Tibial nerve (tissue), 4 donors: ENCODE data around the gene MGLL. TPM values are rescaled to one million over a fixed set of nuclear protein-coding genes. Genes with fewer than 3 reads are reported as not detected.

Experiments used
- DNase-seq, 2 donors: peaks; one replicate each; pipeline ENCODE4 v3.0.0-alpha.2; 2019; ENCODE audit warnings: low spot score in 2 of 2
- H3K27ac ChIP-seq, 4 donors: fragments of 200-600 bp; sonication (generic) in 3 of 4; one replicate each; pipeline ENCODE4 v1.5.1; 2017 to 2019; ENCODE audit warnings: mild to moderate bottlenecking in 1 of 4
- H3K27me3 ChIP-seq, 2 donors: fragments of 200-600 bp; sonication (generic) in 1 of 2; one replicate each; pipeline versions ENCODE4 v1.5.1 to v1.6.0; 2017 to 2019
- H3K36me3 ChIP-seq, 3 donors: fragments of 200-600 bp; sonication (generic); one replicate each; pipeline ENCODE4 v1.5.1; 2018 to 2019
- H3K4me1 ChIP-seq, 4 donors: fragments of 200-600 bp; sonication (generic) in 3 of 4; one replicate each; pipeline ENCODE4 v1.5.1; 2017 to 2019
- H3K4me3 ChIP-seq, 4 donors: fragments of 200-600 bp; sonication (generic) in 3 of 4; one replicate each; pipeline ENCODE4 v1.5.1; 2017 to 2019; ENCODE audit warnings: mild to moderate bottlenecking in 1 of 4, moderate library complexity in 1 of 4
- H3K9me3 ChIP-seq, 4 donors: fragments of 200-600 bp; sonication (generic) in 3 of 4; one replicate each; pipeline ENCODE4 v1.5.1; 2017 to 2019
- CTCF ChIP-seq, 5 experiments: fragments of 200-600 bp in 3 of 5; fragments of 450-650 bp in 2 of 5; sonication (generic) in 3 of 5; IDR thresholded peaks; one replicate each; pipeline ENCODE4 v1.5.1; 2016 to 2019; ENCODE audit warnings: antibody characterized with exemption in 5 of 5, mild to moderate bottlenecking in 3 of 5, moderate library complexity in 2 of 5
- EP300 ChIP-seq, 2 donors: sonication (generic); formaldehyde crosslinking; IDR thresholded peaks; one replicate each; pipeline ENCODE4 v1.6.1; 2017; ENCODE audit warnings: antibody characterized with exemption in 2 of 2, mild to moderate bottlenecking in 1 of 2
- POLR2A ChIP-seq, 2 donors: fragments of 450-650 bp; IDR thresholded peaks; one replicate each; pipeline ENCODE4 v1.6.1; 2017; ENCODE audit warnings: antibody characterized with exemption in 2 of 2, mild to moderate bottlenecking in 2 of 2, moderate library complexity in 2 of 2
- WGBS, 2 donors: methylation state at CpG; one replicate each; pipeline ENCODE4 v1.1.5; 2018; 5-methylcytosine and 5-hydroxymethylcytosine counted together
- total RNA-seq, 4 donors: library from RNA; depleted of rRNA; stranded (reverse); fragments of >200 nt; gene quantifications; one replicate each; pipeline ENCODE4 v1.1.0, GENCODE V29; 2016

Gene MGLL
- total RNA-seq, 4 donors from 2014 or later = 67.5 to 96.6 (median 86.1) TPM

DNA sequence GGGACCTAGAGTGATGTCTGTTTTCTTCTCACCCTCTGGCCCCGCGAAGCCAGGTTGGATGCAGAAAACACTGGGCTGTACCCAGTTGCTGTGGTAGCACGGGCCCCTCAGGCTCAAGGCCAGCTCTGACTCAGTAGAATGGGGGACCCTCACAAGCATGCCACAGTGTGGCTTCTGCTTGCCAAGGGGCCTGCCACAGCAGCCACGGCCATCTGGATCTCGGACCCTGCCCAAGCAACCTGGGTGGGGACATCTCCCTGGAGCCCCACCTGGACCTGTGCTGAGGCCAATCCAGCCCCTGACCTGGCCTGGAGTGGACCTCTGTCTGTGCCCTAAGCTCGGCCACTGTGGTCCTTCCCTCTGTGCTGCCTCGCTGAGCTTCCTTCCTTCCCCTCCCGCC lies 59.0 kb downstream of the MGLL start:
- Histone ChIP-seq H3K4me3 (no peak overlapping the region), H3K27ac (no peak overlapping the region), H3K4me1 (peaks cover 0 to 33% (median 23%) of the 10 kb centered on the region in 4 donors), H3K36me3 (peaks cover 0 to 21% (median 0%) of the 10 kb centered on the region in 3 donors), H3K9me3 (peaks cover 0 to 13% (median 2%) of the 10 kb centered on the region in 4 donors), H3K27me3 (no peaks in the 10 kb centered on the region)
- DNase-seq = no peak
- TF ChIP-seq CTCF (IDR thresholded peaks at IDR 0.05) (no peak), POLR2A (IDR thresholded peaks at IDR 0.05) (no peak), EP300 (IDR thresholded peaks at IDR 0.05) (no peak)
- WGBS, 2 donors = 84 to 85% methylated on average over 8 of the region's 8 CpGs

- TF ChIP-seq EP300 (IDR thresholded peaks at IDR 0.05) = no peak
- no peak for TF ChIP-seq POLR2A (IDR thresholded peaks at IDR 0.05)
- TF ChIP-seq CTCF (IDR thresholded peaks at IDR 0.05) = no peak
- Histone ChIP-seq H3K9me3 (peaks cover 0 to 7% (median 1%) of the 10 kb centered on the region in 4 donors), H3K36me3 (peaks cover 0 to 16% (median 0%) of the 10 kb centered on the region in 3 donors), H3K4me3 (no peak overlapping the region), H3K4me1 (peaks cover 0 to 33% (median 23%) of the 10 kb centered on the region in 4 donors), H3K27me3 (no peaks in the 10 kb centered on the region), H3K27ac (peak overlapping the region in 2 of 4 donors; percentile 49 to 50)
- 92 to 100% methylated on average over 1 of the region's 1 CpG for WGBS, 2 donors
- DNase-seq = no peak
These were observed 59.6 kb downstream of the MGLL start for GRCh38 chr3:127762787-127763105.

GRCh38 chr3:127762077-127762786 lies 60.1 kb downstream of the MGLL start:
- peak overlapping the region in 2 of 4 donors; percentile 49 to 50 for H3K27ac ChIP-seq
- no peak for TF ChIP-seq EP300 (IDR thresholded peaks at IDR 0.05)
- no peak for TF ChIP-seq POLR2A (IDR thresholded peaks at IDR 0.05)
- TF ChIP-seq CTCF (IDR thresholded peaks at IDR 0.05) = no peak
- no peaks in the 10 kb centered on the region for H3K27me3 ChIP-seq
- H3K4me1 ChIP-seq = peaks cover 0 to 33% (median 23%) of the 10 kb centered on the region in 4 donors
- H3K36me3 ChIP-seq = peaks cover 0 to 13% (median 0%) of the 10 kb centered on the region in 3 donors
- WGBS, 2 donors = 29 to 32% methylated on average over 15 of the region's 15 CpGs
- H3K9me3 ChIP-seq = peaks cover 0 to 2% (median 0%) of the 10 kb centered on the region in 4 donors
- no peak overlapping the region for H3K4me3 ChIP-seq
- DNase-seq = no peak

DNA sequence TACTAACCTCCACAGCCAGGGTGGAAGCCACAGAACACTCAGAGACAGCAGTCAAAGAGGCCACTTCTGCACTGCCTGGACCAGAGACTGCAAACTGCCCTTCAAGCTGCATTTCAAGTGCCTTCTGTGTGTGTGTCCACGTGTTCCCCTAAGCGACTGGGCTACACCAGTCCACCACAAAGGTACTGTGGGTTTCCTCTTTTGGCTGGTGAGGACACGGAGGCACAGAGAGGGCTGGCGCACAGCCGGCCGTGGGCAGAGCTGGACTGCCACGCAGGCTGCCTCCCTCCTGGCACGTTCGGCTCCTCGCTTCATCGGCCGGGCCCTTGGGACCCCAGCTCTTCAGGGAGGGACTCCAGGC lies 60.9 kb downstream of the MGLL start:
- peaks cover 0 to 33% (median 23%) of the 10 kb centered on the region in 4 donors for H3K4me1 ChIP-seq
- TF ChIP-seq EP300 (IDR thresholded peaks at IDR 0.05) = no peak
- no peak for TF ChIP-seq CTCF (IDR thresholded peaks at IDR 0.05)
- no peak for TF ChIP-seq POLR2A (IDR thresholded peaks at IDR 0.05)
- peak overlapping the region in 2 of 4 donors; percentile 49 to 50 for H3K27ac ChIP-seq
- H3K9me3 ChIP-seq = no peaks in the 10 kb centered on the region
- no peaks in the 10 kb centered on the region for H3K27me3 ChIP-seq
- DNase-seq = no peak
- WGBS, 2 donors = 72 to 74% methylated on average over 12 of the region's 12 CpGs
- H3K4me3 ChIP-seq = no peak overlapping the region
- peaks cover 0 to 13% (median 0%) of the 10 kb centered on the region in 3 donors for H3K36me3 ChIP-seq

DNA sequence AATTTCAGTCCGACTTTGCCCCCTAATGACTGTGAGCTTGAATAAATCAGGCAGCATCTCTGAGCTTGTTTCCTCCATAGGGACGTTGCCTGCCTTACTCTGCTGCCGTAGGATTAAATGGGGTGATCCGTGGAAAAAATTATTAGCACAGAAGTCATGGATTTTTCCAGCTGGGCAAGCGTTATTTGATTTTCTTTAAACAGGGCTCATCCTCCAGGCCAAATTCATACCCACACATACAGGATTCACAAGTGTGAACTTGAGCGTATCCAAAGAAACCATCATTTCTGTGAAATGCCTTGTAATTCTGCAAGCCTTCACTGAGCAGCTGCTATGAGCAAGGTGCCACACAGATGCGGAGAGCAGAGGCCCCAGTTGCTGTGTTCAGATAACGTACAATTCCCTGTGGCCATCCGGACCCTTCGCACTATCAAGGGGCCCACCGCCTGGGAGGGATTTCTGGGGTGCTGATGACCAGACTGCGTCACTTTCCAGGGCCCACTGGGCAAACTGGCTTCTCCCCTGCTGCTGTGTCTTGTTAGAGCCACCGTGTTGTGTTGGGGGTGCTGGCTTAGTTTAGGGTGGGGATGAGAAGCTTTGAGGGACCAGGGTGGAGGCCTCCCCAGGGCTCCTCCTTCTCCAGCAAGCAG lies 61.4 kb downstream of the MGLL start:
- H3K27ac ChIP-seq = peak overlapping the region in 2 of 4 donors; percentile 49 to 50
- DNase-seq = no peak
- peaks cover 0 to 13% (median 0%) of the 10 kb centered on the region in 3 donors for H3K36me3 ChIP-seq
- WGBS, 2 donors = 86 to 92% methylated on average over 13 of the region's 13 CpGs
- peaks cover 0 to 33% (median 23%) of the 10 kb centered on the region in 4 donors for H3K4me1 ChIP-seq
- H3K27me3 ChIP-seq = no peaks in the 10 kb centered on the region
- H3K4me3 ChIP-seq = no peak overlapping the region
- no peaks in the 10 kb centered on the region for H3K9me3 ChIP-seq
- TF ChIP-seq CTCF (IDR thresholded peaks at IDR 0.05) = no peak
- no peak for TF ChIP-seq POLR2A (IDR thresholded peaks at IDR 0.05)
- TF ChIP-seq EP300 (IDR thresholded peaks at IDR 0.05) = no peak
